ENCODE data around the gene BMP5.

- TF ChIP-seq CTCF (IDR thresholded peaks at IDR 0.05; ENCODE audit: low read length) (no peak), EZH2phosphoT487 (IDR thresholded peaks at IDR 0.05; ENCODE audit: low read length) (no peak)
Measured at GRCh38 chr6:55713436-55713835, 162.0 kb downstream of the BMP5 start.

Measured in MM.1S (cell line).